ENCODE measurements around the gene VN1R4. TPM values are rescaled to one million over a fixed set of nuclear protein-coding genes. Genes with fewer than 3 reads are reported as not detected.
"Not testable (repeated sequence)": the region's sequence is repeated elsewhere in the genome, so short reads cannot be mapped to it uniquely, and the experiment has no call there.

VN1R4 gene
- polyA plus RNA-seq, 3 donors: not detected

GRCh38 chr19:53311044-53311443, 43.5 kb upstream of the VN1R4 start:
- H3K36me3 Mint-ChIP-seq: peaks cover 2 to 3% of the 10 kb centered on the region in 2 donors
- Histone ChIP-seq H2AFZ (ENCODE audit: insufficient read depth, low read depth, low read length, poor library complexity, severe bottlenecking) (no peak overlapping the region), H3K4me3 (replicated peaks in 1 of 3; ENCODE audit: low read depth in 2 of 3, low read length in 3 of 3) (no peak overlapping the region), H3K27me3 (ENCODE audit: control insufficient read depth in 2 of 2, insufficient read depth in 2 of 2, low read length in 2 of 2) (peaks cover 0 to 12% of the 10 kb centered on the region in 2 donors), H3K9me3 (replicated peaks in 1 of 2; ENCODE audit: control insufficient read depth in 1 of 2, insufficient read depth in 1 of 2, low read length in 2 of 2) (peaks cover 44 to 68% of the 10 kb centered on the region in 2 donors), H4K20me1 (ENCODE audit: insufficient read depth, low read length) (no peaks in the 10 kb centered on the region), H3K36me3 (replicated peaks in 1 of 2; ENCODE audit: control insufficient read depth in 1 of 2, insufficient read depth in 2 of 2, low read length in 2 of 2) (no peaks in the 10 kb centered on the region), H3K4me1 (ENCODE audit: control insufficient read depth in 1 of 2, insufficient read depth in 2 of 2, low read length in 2 of 2) (no peaks in the 10 kb centered on the region), H3K27ac (ENCODE audit: low read depth in 1 of 2, low read length in 2 of 2) (no peak overlapping the region), H3K79me2 (ENCODE audit: insufficient read depth, low read length) (no peaks in the 10 kb centered on the region), H3K4me2 (replicated peaks; ENCODE audit: extremely low read depth, low read length, poor library complexity, severe bottlenecking) (no peak overlapping the region), H3K9ac (ENCODE audit: insufficient read depth, low read length, poor library complexity, severe bottlenecking) (no peak overlapping the region)
- H3K9me3 Mint-ChIP-seq: peaks cover 44 to 64% (median 51%) of the 10 kb centered on the region in 7 donors
- WGBS (ENCODE audit: insufficient coverage): 39% methylated on average over 8 of the region's 11 CpGs
- H3K27me3 Mint-ChIP-seq (ENCODE audit: low read depth in 3 of 3): peaks cover 0 to 13% (median 5%) of the 10 kb centered on the region in 3 donors
- no peak for TF ChIP-seq CTCF (IDR thresholded peaks at IDR 0.05)
- no peak for DNase-seq
- H3K27ac Mint-ChIP-seq: no peak overlapping the region
- intact Hi-C loops (cut with micrococcal nuclease): no loop called here
- no peaks in the 10 kb centered on the region for H3K4me1 Mint-ChIP-seq
- no peak overlapping the region for H3K4me3 Mint-ChIP-seq

GRCh38 chr19:53308339-53308811, 40.9 kb upstream of the VN1R4 start:
- peaks cover 0 to 13% (median 7%) of the 10 kb centered on the region in 3 donors for H3K27me3 Mint-ChIP-seq (ENCODE audit: low read depth in 3 of 3)
- no peaks in the 10 kb centered on the region for H3K4me1 Mint-ChIP-seq
- TF ChIP-seq CTCF (IDR thresholded peaks at IDR 0.05): no peak
- no peak overlapping the region for H3K4me3 Mint-ChIP-seq
- Histone ChIP-seq H3K4me3 (replicated peaks in 1 of 3; ENCODE audit: low read depth in 2 of 3, low read length in 3 of 3) (no peak overlapping the region), H3K27ac (ENCODE audit: low read depth in 1 of 2, low read length in 2 of 2) (no peak overlapping the region), H3K4me2 (replicated peaks; ENCODE audit: extremely low read depth, low read length, poor library complexity, severe bottlenecking) (no peak overlapping the region), H3K9me3 (replicated peaks in 1 of 2; ENCODE audit: control insufficient read depth in 1 of 2, insufficient read depth in 1 of 2, low read length in 2 of 2) (peaks cover 58 to 82% of the 10 kb centered on the region in 2 donors), H4K20me1 (ENCODE audit: insufficient read depth, low read length) (no peaks in the 10 kb centered on the region), H3K4me1 (ENCODE audit: control insufficient read depth in 1 of 2, insufficient read depth in 2 of 2, low read length in 2 of 2) (no peaks in the 10 kb centered on the region), H3K79me2 (ENCODE audit: insufficient read depth, low read length) (no peaks in the 10 kb centered on the region), H3K9ac (ENCODE audit: insufficient read depth, low read length, poor library complexity, severe bottlenecking) (no peak overlapping the region), H2AFZ (ENCODE audit: insufficient read depth, low read depth, low read length, poor library complexity, severe bottlenecking) (no peak overlapping the region), H3K27me3 (ENCODE audit: control insufficient read depth in 2 of 2, insufficient read depth in 2 of 2, low read length in 2 of 2) (peaks cover 0 to 12% of the 10 kb centered on the region in 2 donors), H3K36me3 (replicated peaks in 1 of 2; ENCODE audit: control insufficient read depth in 1 of 2, insufficient read depth in 2 of 2, low read length in 2 of 2) (no peaks in the 10 kb centered on the region)
- H3K36me3 Mint-ChIP-seq: peaks cover 2 to 3% of the 10 kb centered on the region in 2 donors
- DNase-seq: no peak
- intact Hi-C loops (cut with micrococcal nuclease): no loop called here
- WGBS (ENCODE audit: insufficient coverage): 4% methylated on average over 27 of the region's 32 CpGs
- H3K27ac Mint-ChIP-seq: no peak overlapping the region
- peaks cover 46 to 78% (median 70%) of the 10 kb centered on the region in 7 donors for H3K9me3 Mint-ChIP-seq

- intact Hi-C loops (cut with micrococcal nuclease); H2AFZ ChIP-seq (ENCODE audit: insufficient read depth, low read depth, low read length, poor library complexity, severe bottlenecking); H3K27ac Mint-ChIP-seq; H3K36me3 Mint-ChIP-seq; H3K4me3 ChIP-seq (replicated peaks in 1 of 3; ENCODE audit: low read depth in 2 of 3, low read length in 3 of 3); H3K4me2 ChIP-seq (replicated peaks; ENCODE audit: extremely low read depth, low read length, poor library complexity, severe bottlenecking); H3K27me3 ChIP-seq (ENCODE audit: control insufficient read depth in 2 of 2, insufficient read depth in 2 of 2, low read length in 2 of 2); H3K36me3 ChIP-seq (replicated peaks in 1 of 2; ENCODE audit: control insufficient read depth in 1 of 2, insufficient read depth in 2 of 2, low read length in 2 of 2); H3K27me3 Mint-ChIP-seq (ENCODE audit: low read depth in 3 of 3); H3K9ac ChIP-seq (ENCODE audit: insufficient read depth, low read length, poor library complexity, severe bottlenecking); H4K20me1 ChIP-seq (ENCODE audit: insufficient read depth, low read length); H3K79me2 ChIP-seq (ENCODE audit: insufficient read depth, low read length); DNase-seq; H3K4me1 Mint-ChIP-seq; H3K27ac ChIP-seq (ENCODE audit: low read depth in 1 of 2, low read length in 2 of 2); H3K4me3 Mint-ChIP-seq; H3K4me1 ChIP-seq (ENCODE audit: control insufficient read depth in 1 of 2, insufficient read depth in 2 of 2, low read length in 2 of 2): not testable (repeated sequence)
- H3K9me3 Mint-ChIP-seq: peaks cover 39 to 81% (median 64%) of the 10 kb centered on the region in 7 donors
- peaks cover 43 to 45% of the 10 kb centered on the region in 2 donors for H3K9me3 ChIP-seq (replicated peaks in 1 of 2; ENCODE audit: control insufficient read depth in 1 of 2, insufficient read depth in 1 of 2, low read length in 2 of 2)
- WGBS (ENCODE audit: insufficient coverage): no CpG with 5 or more reads among the region's 8 CpGs
These were observed 33.8 kb upstream of the VN1R4 start for GRCh38 chr19:53301341-53301740.

All from CD14-positive monocyte (primary cell).